ENCODE results near the gene CACNG8. TPM values are rescaled to one million over a fixed set of nuclear protein-coding genes. Genes with fewer than 3 reads are reported as not detected.
A peak's percentile ranks its signal among the peaks of the same experiment; 100 is the strongest.

Gene CACNG8
- total RNA-seq, 1 donor from 2014 or later, result 3.2 TPM

GRCh38 chr19:53989600-53990533, 27.1 kb downstream of the CACNG8 start:
- H3K4me1 Mint-ChIP-seq (ENCODE audit: low read depth, unreplicated experiment), result peaks cover under 1% of the 10 kb centered on the region
- peaks cover 18% of the 10 kb centered on the region for H3K27me3 ChIP-seq (ENCODE audit: insufficient read depth, low read length)
- H4K20me1 ChIP-seq (ENCODE audit: insufficient read depth, low read length), result no peaks in the 10 kb centered on the region
- H3K27me3 Mint-ChIP-seq (ENCODE audit: low read depth, unreplicated experiment), result peaks cover 31% of the 10 kb centered on the region
- no peak overlapping the region for H3K4me3 Mint-ChIP-seq (ENCODE audit: unreplicated experiment)
- no peaks in the 10 kb centered on the region for H3K79me2 ChIP-seq (ENCODE audit: insufficient read depth, low read length)
- no peak overlapping the region for H3K9ac ChIP-seq (ENCODE audit: low read length)
- no peak overlapping the region for H2AFZ ChIP-seq (ENCODE audit: low read depth, low read length)
- H3K36me3 Mint-ChIP-seq (ENCODE audit: low read depth, unreplicated experiment), result no peaks in the 10 kb centered on the region
- no peak overlapping the region for H3K27ac ChIP-seq (ENCODE audit: low read depth, low read length)
- DNase-seq (ENCODE audit: low read depth) (peak; percentile 49), FAIRE-seq (no peak)
- no peak for TF ChIP-seq CTCF (IDR thresholded peaks at IDR 0.05; ENCODE audit: insufficient read depth, low read depth, low read length)
- no peak for TF ChIP-seq EZH2 (IDR thresholded peaks at IDR 0.05; ENCODE audit: insufficient read depth, low read length)
- no peaks in the 10 kb centered on the region for H3K36me3 ChIP-seq (ENCODE audit: insufficient read depth, low read length)
- no peak overlapping the region for H3K27ac Mint-ChIP-seq (ENCODE audit: unreplicated experiment)
- H3K9me3 ChIP-seq (ENCODE audit: insufficient read depth, low read depth, low read length), result no peaks in the 10 kb centered on the region
- no peaks in the 10 kb centered on the region for H3K4me1 ChIP-seq (ENCODE audit: insufficient read depth, low read length)
- H3K4me2 ChIP-seq (ENCODE audit: low read length), result no peak overlapping the region
- no peak overlapping the region for H3K4me3 ChIP-seq (ENCODE audit: insufficient read depth, low read depth, low read length)
- H3K9me3 Mint-ChIP-seq (ENCODE audit: unreplicated experiment), result peaks cover 3% of the 10 kb centered on the region

GRCh38 chr19:53991224-53992113, 28.7 kb downstream of the CACNG8 start, which contains the start of gene CACNG6:
TSS of gene CACNG6 (plus strand) at chr19:53991637. CDS start at chr19:53992878, 1,241 bp downstream.
- Histone ChIP-seq H3K27ac (ENCODE audit: low read depth, low read length) (no peak within 1 kb of the TSS), H2AFZ (ENCODE audit: low read depth, low read length) (peak within 1 kb of the TSS; percentile 41), H3K9ac (ENCODE audit: low read length) (no peak within 1 kb of the TSS), H3K4me1 (ENCODE audit: insufficient read depth, low read length) (no peaks in the 10 kb centered on the region), H3K4me3 (ENCODE audit: insufficient read depth, low read depth, low read length) (no peak within 1 kb of the TSS), H3K79me2 (ENCODE audit: insufficient read depth, low read length) (no peaks in the 10 kb centered on the region), H3K36me3 (ENCODE audit: insufficient read depth, low read length) (no peaks in the 10 kb centered on the region), H3K4me2 (ENCODE audit: low read length) (peak within 1 kb of the TSS; percentile 74), H4K20me1 (ENCODE audit: insufficient read depth, low read length) (no peaks in the 10 kb centered on the region), H3K9me3 (ENCODE audit: insufficient read depth, low read depth, low read length) (no peaks in the 10 kb centered on the region), H3K27me3 (ENCODE audit: insufficient read depth, low read length) (peaks cover 18% of the 10 kb centered on the region)
- Mint-ChIP-seq H3K9me3 (ENCODE audit: unreplicated experiment) (peaks cover 3% of the 10 kb centered on the region), H3K4me3 (ENCODE audit: unreplicated experiment) (peak within 1 kb of the TSS; percentile 69), H3K27me3 (ENCODE audit: low read depth, unreplicated experiment) (peaks cover 44% of the 10 kb centered on the region), H3K36me3 (ENCODE audit: low read depth, unreplicated experiment) (no peaks in the 10 kb centered on the region), H3K4me1 (ENCODE audit: low read depth, unreplicated experiment) (peaks cover 3% of the 10 kb centered on the region), H3K27ac (ENCODE audit: unreplicated experiment) (no peak within 1 kb of the TSS)
- TF ChIP-seq CTCF (IDR thresholded peaks at IDR 0.05; ENCODE audit: insufficient read depth, low read depth, low read length) (no peak), EZH2 (IDR thresholded peaks at IDR 0.05; ENCODE audit: insufficient read depth, low read length) (no peak)
- FAIRE-seq (no peak), DNase-seq (ENCODE audit: low read depth) (no peak)
